Measurements from ENCODE around the gene ICA1L. TPM values are rescaled to one million over a fixed set of nuclear protein-coding genes. Genes with fewer than 3 reads are reported as not detected.

ICA1L gene
- total RNA-seq, 1 donor from 2014 or later: 17.8 TPM

DNA sequence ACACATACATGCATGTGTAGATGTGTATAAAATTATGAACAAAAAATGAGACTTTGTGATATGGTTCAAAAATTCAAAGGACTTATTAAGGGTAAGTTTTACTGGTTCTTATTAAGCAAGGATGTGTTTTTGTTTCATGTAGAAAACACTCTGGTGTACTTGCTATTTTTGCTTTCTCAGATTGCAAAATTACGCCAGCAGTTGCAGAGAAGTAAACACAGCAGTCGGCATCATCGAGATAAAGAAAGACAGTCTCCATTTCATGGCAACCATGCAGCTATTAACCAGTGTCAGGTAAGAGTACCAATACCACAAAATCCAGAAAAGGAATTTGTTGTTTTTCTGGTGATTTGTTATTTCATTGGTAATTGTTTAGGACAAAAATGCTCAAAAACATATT, 145.5 kb downstream of the ICA1L start:
- no peak for DNase-seq (ENCODE audit: low spot score, unreplicated experiment)
- H3K4me3 Mint-ChIP-seq (ENCODE audit: low read depth): no peak overlapping the region
- TF ChIP-seq, protein P1, sequence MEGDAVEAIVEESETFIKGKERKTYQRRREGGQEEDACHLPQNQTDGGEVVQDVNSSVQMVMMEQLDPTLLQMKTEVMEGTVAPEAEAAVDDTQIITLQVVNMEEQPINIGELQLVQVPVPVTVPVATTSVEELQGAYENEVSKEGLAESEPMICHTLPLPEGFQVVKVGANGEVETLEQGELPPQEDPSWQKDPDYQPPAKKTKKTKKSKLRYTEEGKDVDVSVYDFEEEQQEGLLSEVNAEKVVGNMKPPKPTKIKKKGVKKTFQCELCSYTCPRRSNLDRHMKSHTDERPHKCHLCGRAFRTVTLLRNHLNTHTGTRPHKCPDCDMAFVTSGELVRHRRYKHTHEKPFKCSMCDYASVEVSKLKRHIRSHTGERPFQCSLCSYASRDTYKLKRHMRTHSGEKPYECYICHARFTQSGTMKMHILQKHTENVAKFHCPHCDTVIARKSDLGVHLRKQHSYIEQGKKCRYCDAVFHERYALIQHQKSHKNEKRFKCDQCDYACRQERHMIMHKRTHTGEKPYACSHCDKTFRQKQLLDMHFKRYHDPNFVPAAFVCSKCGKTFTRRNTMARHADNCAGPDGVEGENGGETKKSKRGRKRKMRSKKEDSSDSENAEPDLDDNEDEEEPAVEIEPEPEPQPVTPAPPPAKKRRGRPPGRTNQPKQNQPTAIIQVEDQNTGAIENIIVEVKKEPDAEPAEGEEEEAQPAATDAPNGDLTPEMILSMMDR (IDR thresholded peaks at IDR 0.05; ENCODE audit: unreplicated experiment): no peak
- peaks cover 18% of the 10 kb centered on the region for H3K36me3 Mint-ChIP-seq (ENCODE audit: insufficient read depth)
- H3K9me3 Mint-ChIP-seq (ENCODE audit: low read depth): peaks cover 5% of the 10 kb centered on the region
- no peaks in the 10 kb centered on the region for H3K4me1 Mint-ChIP-seq (ENCODE audit: low read depth)
- no peak overlapping the region for H3K27ac Mint-ChIP-seq
- H3K27me3 Mint-ChIP-seq: no peaks in the 10 kb centered on the region

DNA sequence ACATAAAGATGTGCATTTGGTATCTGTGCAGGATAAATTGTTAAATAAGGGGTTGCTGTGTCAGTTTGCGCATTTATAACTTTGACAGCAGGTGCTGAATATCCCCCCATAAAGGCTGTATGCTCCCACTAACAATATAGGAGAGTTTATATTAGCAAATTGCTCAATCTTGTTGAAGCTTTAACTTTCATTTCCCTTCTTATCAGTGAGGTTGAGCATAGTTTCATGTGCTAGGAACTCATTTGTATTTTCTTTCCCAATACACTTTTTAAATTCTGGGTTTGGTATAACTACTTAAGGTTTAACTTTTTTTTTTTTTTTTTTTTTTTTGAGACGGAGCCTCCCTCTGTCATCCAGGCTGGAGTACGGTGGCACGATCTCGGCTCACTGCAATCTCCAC, 147.8 kb downstream of the ICA1L start:
- Mint-ChIP-seq H3K27me3 (no peaks in the 10 kb centered on the region), H3K4me3 (ENCODE audit: low read depth) (no peak overlapping the region), H3K4me1 (ENCODE audit: low read depth) (no peaks in the 10 kb centered on the region), H3K36me3 (ENCODE audit: insufficient read depth) (peaks cover 5% of the 10 kb centered on the region), H3K9me3 (ENCODE audit: low read depth) (no peaks in the 10 kb centered on the region), H3K27ac (no peak overlapping the region)
- no peak for DNase-seq (ENCODE audit: low spot score, unreplicated experiment)
- TF ChIP-seq, protein P1 (IDR thresholded peaks at IDR 0.05; ENCODE audit: unreplicated experiment): no peak

Other genes with a start within 250 kb of the ICA1L start
- 28.5 and 28.6 TPM in 2 replicates for gene FAM117B, start 236.8 kb downstream of the ICA1L start, total RNA-seq
- gene WDR12, start 39.9 kb upstream of the ICA1L start, total RNA-seq: 62.2 and 68.1 TPM in 2 replicates
- 11.5 and 13.1 TPM in 2 replicates for gene CARF, start 40.5 kb upstream of the ICA1L start, total RNA-seq
- 30.5 and 30.9 TPM in 2 replicates for gene NBEAL1, start 143.1 kb upstream of the ICA1L start, total RNA-seq

Measured in progenitor cell of endocrine pancreas (in vitro differentiated cells).